Measurements from ENCODE around the gene DEFB115. TPM values are rescaled to one million over a fixed set of nuclear protein-coding genes. Genes with fewer than 3 reads are reported as not detected.

The DEFB115 gene
- total and polyA plus RNA-seq, 9 of the 15 experiments (the other 6 are each of a cell fraction or from before 2014, with no cell fraction given): not detected

DNA sequence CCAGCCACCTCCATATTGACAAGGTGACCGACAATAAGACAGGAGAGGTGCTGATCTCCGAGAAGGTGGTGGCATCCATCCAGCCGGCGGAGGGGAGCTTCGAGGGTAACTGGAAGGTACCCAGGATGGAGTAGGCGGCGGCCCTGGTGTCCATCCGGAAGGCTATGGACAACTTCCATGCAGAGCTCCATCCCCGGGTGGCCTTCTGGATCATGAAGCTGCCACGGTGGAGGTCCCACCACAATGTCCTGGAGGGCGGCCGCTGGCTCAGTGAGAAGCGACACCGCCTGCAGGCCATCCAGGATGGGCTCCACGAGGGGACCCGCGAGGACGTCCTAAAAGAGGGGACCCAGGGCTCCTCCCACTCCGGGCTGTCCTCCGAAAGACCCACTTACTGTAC is 17.0 kb downstream of the DEFB115 start (continued):
- no peak for TF ChIP-seq ZBTB34 (CRISPR knock-in tag; IDR thresholded peaks at IDR 0.05)

DNA sequence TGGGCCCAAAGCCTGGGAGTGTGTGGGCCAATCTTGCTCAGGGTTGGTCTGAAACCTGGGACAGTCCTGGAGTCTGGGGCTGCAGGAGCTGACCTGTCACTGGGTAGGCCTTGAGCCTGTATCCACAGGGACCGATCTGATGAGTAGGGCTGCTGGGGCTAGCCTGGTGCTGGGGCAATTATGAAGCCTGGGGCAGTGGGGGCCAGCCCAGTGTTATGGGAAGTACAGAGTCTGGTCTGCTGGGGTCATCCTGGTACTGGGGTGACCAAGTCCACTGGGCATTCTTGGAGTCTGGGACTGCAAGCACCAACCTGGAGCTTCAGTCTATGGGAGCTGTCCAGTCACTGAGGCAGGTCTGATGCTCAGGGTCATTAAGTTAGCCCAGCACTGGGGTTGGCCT is 20.7 kb downstream of the DEFB115 start:
- Histone ChIP-seq H3K4me3 (no peak overlapping the region), H4K20me1 (replicated peaks; ENCODE audit: control insufficient read depth, insufficient read depth, low read length) (no peaks in the 10 kb centered on the region), H2AFZ (ENCODE audit: low read depth, low read length) (no peak overlapping the region), H3K9me1 (ENCODE audit: control insufficient read depth, insufficient read depth, low read length) (no peaks in the 10 kb centered on the region), H3K9me3 (replicated peaks; ENCODE audit: control insufficient read depth, insufficient read depth, low read depth, low read length) (no peaks in the 10 kb centered on the region), H3K27ac (ENCODE audit: extremely low read depth, low read depth, low read length) (no peak overlapping the region), H3K9ac (ENCODE audit: insufficient read depth in 1 of 2, low read depth in 2 of 2, low read length in 2 of 2) (no peak overlapping the region), H3K4me2 (ENCODE audit: insufficient read depth, low read length) (no peak overlapping the region), H3K27me3 (ENCODE audit: control insufficient read depth in 2 of 2, insufficient read depth in 2 of 2, low read length in 2 of 2) (no peaks in the 10 kb centered on the region), H3K79me2 (ENCODE audit: control insufficient read depth, insufficient read depth, low read length) (no peaks in the 10 kb centered on the region), H3K4me1 (replicated peaks in 1 of 2; ENCODE audit: control insufficient read depth in 2 of 2, insufficient read depth in 2 of 2, low read length in 2 of 2) (no peaks in the 10 kb centered on the region), H3K36me3 (ENCODE audit: control insufficient read depth, insufficient read depth, low read length) (no peaks in the 10 kb centered on the region)
- no TSS peak for BruUV-seq (replicated peaks)
- DNase-seq (ENCODE audit: extremely low read depth in 1 of 4, low spot score in 3 of 4) (no peak), ATAC-seq (no peak), FAIRE-seq (no peak)
- WGBS (ENCODE audit: insufficient coverage, low coverage, missing lambda C conversion rate): 0% methylated on average over 1 of the region's 1 CpG
- ChIA-PET CTCF (ENCODE audit: low intra/inter-chr PET ratio) (no interaction called here), POLR2A (no interaction called here)
- in situ Hi-C loops (cut with MboI): no loop called here
- intact Hi-C loops (cut with micrococcal nuclease): no loop called here
- no peak for TF ChIP-seq ZBTB33 (CRISPR knock-in tag; IDR thresholded peaks at IDR 0.05)
- TF ChIP-seq ZNF507 (tag; conservative IDR thresholded peaks at IDR 0.05): no peak
- TF ChIP-seq FOXO4 (CRISPR knock-in tag; IDR thresholded peaks at IDR 0.05): no peak
- no peak for TF ChIP-seq ID3 (CRISPR knock-in tag; IDR thresholded peaks at IDR 0.05)
- no peak for TF ChIP-seq ID3 (tag; IDR thresholded peaks at IDR 0.05)
- no peak for TF ChIP-seq KAT8 (IDR thresholded peaks at IDR 0.05; ENCODE audit: low read depth)
- TF ChIP-seq ZFP1 (CRISPR knock-in tag; IDR thresholded peaks at IDR 0.05): no peak
- no peak for TF ChIP-seq HNRNPH1 (optimal IDR thresholded peaks at IDR 0.05; ENCODE audit: low read depth, low read length)
- TF ChIP-seq, protein P1, sequence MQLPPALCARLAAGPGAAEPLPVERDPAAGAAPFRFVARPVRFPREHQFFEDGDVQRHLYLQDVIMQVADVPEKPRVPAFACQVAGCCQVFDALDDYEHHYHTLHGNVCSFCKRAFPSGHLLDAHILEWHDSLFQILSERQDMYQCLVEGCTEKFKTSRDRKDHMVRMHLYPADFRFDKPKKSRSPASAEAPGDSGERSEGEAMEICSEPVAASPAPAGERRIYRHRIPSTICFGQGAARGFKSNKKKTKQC (CRISPR knock-in tag; IDR thresholded peaks at IDR 0.05): no peak
- TF ChIP-seq, protein P2, sequence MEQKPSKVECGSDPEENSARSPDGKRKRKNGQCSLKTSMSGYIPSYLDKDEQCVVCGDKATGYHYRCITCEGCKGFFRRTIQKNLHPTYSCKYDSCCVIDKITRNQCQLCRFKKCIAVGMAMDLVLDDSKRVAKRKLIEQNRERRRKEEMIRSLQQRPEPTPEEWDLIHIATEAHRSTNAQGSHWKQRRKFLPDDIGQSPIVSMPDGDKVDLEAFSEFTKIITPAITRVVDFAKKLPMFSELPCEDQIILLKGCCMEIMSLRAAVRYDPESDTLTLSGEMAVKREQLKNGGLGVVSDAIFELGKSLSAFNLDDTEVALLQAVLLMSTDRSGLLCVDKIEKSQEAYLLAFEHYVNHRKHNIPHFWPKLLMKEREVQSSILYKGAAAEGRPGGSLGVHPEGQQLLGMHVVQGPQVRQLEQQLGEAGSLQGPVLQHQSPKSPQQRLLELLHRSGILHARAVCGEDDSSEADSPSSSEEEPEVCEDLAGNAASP (IDR thresholded peaks at IDR 0.05): no peak
- no peak for TF ChIP-seq SMAD3 (CRISPR knock-in tag; conservative IDR thresholded peaks at IDR 0.05)
- no peak for TF ChIP-seq ZNF134 (CRISPR knock-in tag; conservative IDR thresholded peaks at IDR 0.05)
- TF ChIP-seq TOE1 (IDR thresholded peaks at IDR 0.05; ENCODE audit: borderline replicate concordance): no peak
- no peak for TF ChIP-seq TOE1 (CRISPR knock-in tag; IDR thresholded peaks at IDR 0.05; ENCODE audit: borderline replicate concordance, low read depth)
